ENCODE results near the gene TAF6.
"Not testable (repeated sequence)": the region's sequence is repeated elsewhere in the genome, so short reads cannot be mapped to it uniquely, and the experiment has no call there.

DNA sequence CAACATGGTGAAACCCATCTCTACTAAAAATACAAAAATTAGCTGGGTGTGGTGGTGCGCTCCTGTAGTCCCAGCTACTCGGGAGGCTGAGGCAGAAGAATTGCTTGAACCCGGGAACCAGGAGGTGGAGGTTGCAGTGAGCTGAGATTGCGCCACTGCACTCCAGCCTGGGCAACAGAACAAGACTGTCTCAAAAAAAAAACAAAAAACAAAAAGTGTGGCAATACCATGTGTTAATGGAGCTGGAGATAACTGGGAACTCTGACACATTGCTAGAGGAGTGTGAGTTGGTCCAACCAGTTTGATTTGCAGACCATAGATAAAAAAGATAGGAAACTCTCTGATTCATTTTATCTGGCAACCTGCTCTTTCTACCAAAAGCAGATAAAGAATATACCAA is 27.2 kb upstream of the TAF6 start:
- TF ChIP-seq, protein P1, sequence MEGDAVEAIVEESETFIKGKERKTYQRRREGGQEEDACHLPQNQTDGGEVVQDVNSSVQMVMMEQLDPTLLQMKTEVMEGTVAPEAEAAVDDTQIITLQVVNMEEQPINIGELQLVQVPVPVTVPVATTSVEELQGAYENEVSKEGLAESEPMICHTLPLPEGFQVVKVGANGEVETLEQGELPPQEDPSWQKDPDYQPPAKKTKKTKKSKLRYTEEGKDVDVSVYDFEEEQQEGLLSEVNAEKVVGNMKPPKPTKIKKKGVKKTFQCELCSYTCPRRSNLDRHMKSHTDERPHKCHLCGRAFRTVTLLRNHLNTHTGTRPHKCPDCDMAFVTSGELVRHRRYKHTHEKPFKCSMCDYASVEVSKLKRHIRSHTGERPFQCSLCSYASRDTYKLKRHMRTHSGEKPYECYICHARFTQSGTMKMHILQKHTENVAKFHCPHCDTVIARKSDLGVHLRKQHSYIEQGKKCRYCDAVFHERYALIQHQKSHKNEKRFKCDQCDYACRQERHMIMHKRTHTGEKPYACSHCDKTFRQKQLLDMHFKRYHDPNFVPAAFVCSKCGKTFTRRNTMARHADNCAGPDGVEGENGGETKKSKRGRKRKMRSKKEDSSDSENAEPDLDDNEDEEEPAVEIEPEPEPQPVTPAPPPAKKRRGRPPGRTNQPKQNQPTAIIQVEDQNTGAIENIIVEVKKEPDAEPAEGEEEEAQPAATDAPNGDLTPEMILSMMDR (IDR thresholded peaks at IDR 0.05) = not testable (repeated sequence)
- TF ChIP-seq POLR2A (IDR thresholded peaks at IDR 0.05) = not testable (repeated sequence)

Measured in Peyer's patch (tissue), 4 donors.